ENCODE data around the gene OSTM1. TPM values are rescaled to one million over a fixed set of nuclear protein-coding genes. Genes with fewer than 3 reads are reported as not detected.

OSTM1 gene
- polyA plus RNA-seq, 1 donor from 2014 or later = 54.7 TPM

DNA sequence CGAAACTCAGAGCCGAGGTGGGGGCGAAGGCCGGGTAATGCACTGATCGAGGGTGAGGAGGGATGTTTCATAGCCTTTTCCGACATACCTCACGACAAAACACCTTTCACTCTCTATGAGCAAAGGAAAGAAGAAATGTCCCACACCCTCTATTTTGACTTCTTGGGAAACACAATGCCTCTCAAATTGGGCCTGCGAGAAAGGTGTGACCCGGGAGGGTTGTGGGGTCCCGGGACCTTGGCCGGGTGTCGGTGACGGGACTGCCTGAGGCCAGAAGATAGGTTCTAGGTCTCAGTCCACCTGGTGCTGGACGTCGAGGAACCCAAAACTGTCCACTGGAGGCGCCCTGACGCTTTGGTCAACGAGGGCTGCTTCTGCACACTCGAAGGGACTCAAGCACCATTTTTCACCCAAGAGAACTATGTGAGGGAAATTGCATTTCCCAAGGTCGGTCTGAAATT is 41.1 kb upstream of the OSTM1 start:
- Histone ChIP-seq H3K9ac (ENCODE audit: low read length) (no peak overlapping the region), H3K9me2 (ENCODE audit: insufficient read depth, low read length) (no peaks in the 10 kb centered on the region), H3K4me3 (ENCODE audit: low read length) (peak overlapping the region; percentile 59), H4K20me1 (ENCODE audit: insufficient read depth) (no peaks in the 10 kb centered on the region), H3F3A (ENCODE audit: insufficient read depth, low read length, poor library complexity, severe bottlenecking) (peaks cover 4% of the 10 kb centered on the region), H3K79me2 (replicated peaks; ENCODE audit: insufficient read depth, low read length) (no peaks in the 10 kb centered on the region), H3K9me3 (ENCODE audit: low read length) (no peaks in the 10 kb centered on the region), H2AFZ (ENCODE audit: low read depth, low read length) (no peak overlapping the region), H3K27me3 (ENCODE audit: insufficient read depth, low read depth, low read length) (peaks cover 70% of the 10 kb centered on the region), H3K36me3 (ENCODE audit: insufficient read depth, low read length) (no peaks in the 10 kb centered on the region), H3K4me2 (ENCODE audit: low read length) (no peak overlapping the region), H3K27ac (ENCODE audit: low read length) (no peak overlapping the region)
- TF ChIP-seq TAF1 (IDR thresholded peaks at IDR 0.05; ENCODE audit: low read depth) (no peak), RAD21 (conservative IDR thresholded peaks at IDR 0.05) (no peak)

DNA sequence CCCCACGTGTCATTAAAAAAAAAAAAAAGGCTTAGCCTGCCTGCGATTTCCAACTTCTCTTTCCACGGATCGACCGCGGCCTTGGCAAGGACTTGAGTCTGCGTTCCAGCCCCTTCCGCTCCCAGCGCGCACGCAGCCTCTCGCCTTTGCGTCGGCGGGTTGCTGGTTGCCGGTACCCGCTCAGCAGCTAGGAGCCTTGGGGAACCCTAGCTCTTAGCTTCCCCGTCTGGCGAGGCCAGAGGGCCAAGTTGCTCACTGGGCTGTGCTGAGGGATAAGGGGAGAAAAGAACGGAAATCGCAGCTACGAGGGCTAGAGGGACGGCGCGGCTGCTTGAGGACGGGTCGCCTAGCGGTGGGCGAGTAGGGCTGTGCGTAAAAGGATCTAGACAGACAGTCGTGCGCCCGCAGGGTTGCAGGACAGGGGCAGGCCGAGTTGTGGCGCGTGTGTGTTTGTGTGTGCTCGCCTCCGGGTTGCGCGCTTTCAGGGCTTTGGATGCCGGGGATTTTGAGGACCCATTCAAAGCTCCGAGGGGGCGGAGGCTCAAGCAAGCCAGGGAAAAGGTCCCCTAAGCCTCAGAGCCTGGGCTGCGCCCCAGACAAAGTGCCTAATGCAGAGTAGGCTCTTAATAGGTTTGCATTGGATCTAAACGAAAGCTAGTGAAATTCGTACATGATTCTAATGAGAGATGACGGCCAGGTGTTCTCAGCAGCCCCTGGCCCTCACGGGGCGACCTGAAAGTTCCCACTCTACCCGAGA is 40.5 kb upstream of the OSTM1 start:
- H2AFZ ChIP-seq (ENCODE audit: low read depth, low read length) = no peak overlapping the region
- peaks cover 64% of the 10 kb centered on the region for H3K27me3 ChIP-seq (ENCODE audit: insufficient read depth, low read depth, low read length)
- no peak overlapping the region for H3K4me2 ChIP-seq (ENCODE audit: low read length)
- H3K9ac ChIP-seq (ENCODE audit: low read length) = no peak overlapping the region
- H3K79me2 ChIP-seq (replicated peaks; ENCODE audit: insufficient read depth, low read length) = no peaks in the 10 kb centered on the region
- H3F3A ChIP-seq (ENCODE audit: insufficient read depth, low read length, poor library complexity, severe bottlenecking) = peaks cover 4% of the 10 kb centered on the region
- H3K36me3 ChIP-seq (ENCODE audit: insufficient read depth, low read length) = no peaks in the 10 kb centered on the region
- TF ChIP-seq EZH2 (IDR thresholded peaks at IDR 0.05; ENCODE audit: borderline replicate concordance, insufficient read depth, low read length, poor library complexity, severe bottlenecking) = peak; percentile 41
- TF ChIP-seq EP300 (conservative IDR thresholded peaks at IDR 0.05; ENCODE audit: poor library complexity, severe bottlenecking) = no peak
- no peak for TF ChIP-seq TAF1 (IDR thresholded peaks at IDR 0.05; ENCODE audit: low read depth)
- peak; percentile 12 for TF ChIP-seq RAD21 (conservative IDR thresholded peaks at IDR 0.05)
- TF ChIP-seq, protein P1, sequence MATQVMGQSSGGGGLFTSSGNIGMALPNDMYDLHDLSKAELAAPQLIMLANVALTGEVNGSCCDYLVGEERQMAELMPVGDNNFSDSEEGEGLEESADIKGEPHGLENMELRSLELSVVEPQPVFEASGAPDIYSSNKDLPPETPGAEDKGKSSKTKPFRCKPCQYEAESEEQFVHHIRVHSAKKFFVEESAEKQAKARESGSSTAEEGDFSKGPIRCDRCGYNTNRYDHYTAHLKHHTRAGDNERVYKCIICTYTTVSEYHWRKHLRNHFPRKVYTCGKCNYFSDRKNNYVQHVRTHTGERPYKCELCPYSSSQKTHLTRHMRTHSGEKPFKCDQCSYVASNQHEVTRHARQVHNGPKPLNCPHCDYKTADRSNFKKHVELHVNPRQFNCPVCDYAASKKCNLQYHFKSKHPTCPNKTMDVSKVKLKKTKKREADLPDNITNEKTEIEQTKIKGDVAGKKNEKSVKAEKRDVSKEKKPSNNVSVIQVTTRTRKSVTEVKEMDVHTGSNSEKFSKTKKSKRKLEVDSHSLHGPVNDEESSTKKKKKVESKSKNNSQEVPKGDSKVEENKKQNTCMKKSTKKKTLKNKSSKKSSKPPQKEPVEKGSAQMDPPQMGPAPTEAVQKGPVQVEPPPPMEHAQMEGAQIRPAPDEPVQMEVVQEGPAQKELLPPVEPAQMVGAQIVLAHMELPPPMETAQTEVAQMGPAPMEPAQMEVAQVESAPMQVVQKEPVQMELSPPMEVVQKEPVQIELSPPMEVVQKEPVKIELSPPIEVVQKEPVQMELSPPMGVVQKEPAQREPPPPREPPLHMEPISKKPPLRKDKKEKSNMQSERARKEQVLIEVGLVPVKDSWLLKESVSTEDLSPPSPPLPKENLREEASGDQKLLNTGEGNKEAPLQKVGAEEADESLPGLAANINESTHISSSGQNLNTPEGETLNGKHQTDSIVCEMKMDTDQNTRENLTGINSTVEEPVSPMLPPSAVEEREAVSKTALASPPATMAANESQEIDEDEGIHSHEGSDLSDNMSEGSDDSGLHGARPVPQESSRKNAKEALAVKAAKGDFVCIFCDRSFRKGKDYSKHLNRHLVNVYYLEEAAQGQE (IDR thresholded peaks at IDR 0.05; ENCODE audit: borderline replicate concordance) = no peak
- TF ChIP-seq, protein P2, sequence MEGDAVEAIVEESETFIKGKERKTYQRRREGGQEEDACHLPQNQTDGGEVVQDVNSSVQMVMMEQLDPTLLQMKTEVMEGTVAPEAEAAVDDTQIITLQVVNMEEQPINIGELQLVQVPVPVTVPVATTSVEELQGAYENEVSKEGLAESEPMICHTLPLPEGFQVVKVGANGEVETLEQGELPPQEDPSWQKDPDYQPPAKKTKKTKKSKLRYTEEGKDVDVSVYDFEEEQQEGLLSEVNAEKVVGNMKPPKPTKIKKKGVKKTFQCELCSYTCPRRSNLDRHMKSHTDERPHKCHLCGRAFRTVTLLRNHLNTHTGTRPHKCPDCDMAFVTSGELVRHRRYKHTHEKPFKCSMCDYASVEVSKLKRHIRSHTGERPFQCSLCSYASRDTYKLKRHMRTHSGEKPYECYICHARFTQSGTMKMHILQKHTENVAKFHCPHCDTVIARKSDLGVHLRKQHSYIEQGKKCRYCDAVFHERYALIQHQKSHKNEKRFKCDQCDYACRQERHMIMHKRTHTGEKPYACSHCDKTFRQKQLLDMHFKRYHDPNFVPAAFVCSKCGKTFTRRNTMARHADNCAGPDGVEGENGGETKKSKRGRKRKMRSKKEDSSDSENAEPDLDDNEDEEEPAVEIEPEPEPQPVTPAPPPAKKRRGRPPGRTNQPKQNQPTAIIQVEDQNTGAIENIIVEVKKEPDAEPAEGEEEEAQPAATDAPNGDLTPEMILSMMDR (IDR thresholded peaks at IDR 0.05; ENCODE audit: poor library complexity, severe bottlenecking) = peak; percentile 53
- TF ChIP-seq POLR2AphosphoS5 (IDR thresholded peaks at IDR 0.05) = peak; percentile 45
- TF ChIP-seq MXI1 (conservative IDR thresholded peaks at IDR 0.05; ENCODE audit: poor library complexity, severe bottlenecking) = no peak
- no peak for TF ChIP-seq SMC3 (conservative IDR thresholded peaks at IDR 0.05; ENCODE audit: poor library complexity)
- H3K9me2 ChIP-seq (ENCODE audit: insufficient read depth, low read length) = no peaks in the 10 kb centered on the region
- H3K27ac ChIP-seq (ENCODE audit: low read length) = no peak overlapping the region
- H3K4me3 ChIP-seq (ENCODE audit: low read length) = peak overlapping the region; percentile 59
- H4K20me1 ChIP-seq (ENCODE audit: insufficient read depth) = no peaks in the 10 kb centered on the region
- no peaks in the 10 kb centered on the region for H3K9me3 ChIP-seq (ENCODE audit: low read length)

All from neural cell (in vitro differentiated cells).